Measurements from ENCODE around the gene COL6A6. TPM values are rescaled to one million over a fixed set of nuclear protein-coding genes. Genes with fewer than 3 reads are reported as not detected.
"Not testable (repeated sequence)": the region's sequence is repeated elsewhere in the genome, so short reads cannot be mapped to it uniquely, and the experiment has no call there.

The COL6A6 gene
- total and polyA plus RNA-seq, 2 experiments from 2014 or later = 0.15 to 1.1 TPM

- no peaks in the 10 kb centered on the region for H3K9me3 ChIP-seq (ENCODE audit: low read depth)
- H3K4me1 ChIP-seq (ENCODE audit: low read depth) = no peaks in the 10 kb centered on the region
- no peaks in the 10 kb centered on the region for H3K36me3 ChIP-seq
- no peak for DNase-seq (ENCODE audit: low read depth in 1 of 2, low spot score in 1 of 2)
- no peak overlapping the region for H3K27ac ChIP-seq
- H3K27me3 ChIP-seq = peaks cover 9% of the 10 kb centered on the region
- TF ChIP-seq, protein P1, sequence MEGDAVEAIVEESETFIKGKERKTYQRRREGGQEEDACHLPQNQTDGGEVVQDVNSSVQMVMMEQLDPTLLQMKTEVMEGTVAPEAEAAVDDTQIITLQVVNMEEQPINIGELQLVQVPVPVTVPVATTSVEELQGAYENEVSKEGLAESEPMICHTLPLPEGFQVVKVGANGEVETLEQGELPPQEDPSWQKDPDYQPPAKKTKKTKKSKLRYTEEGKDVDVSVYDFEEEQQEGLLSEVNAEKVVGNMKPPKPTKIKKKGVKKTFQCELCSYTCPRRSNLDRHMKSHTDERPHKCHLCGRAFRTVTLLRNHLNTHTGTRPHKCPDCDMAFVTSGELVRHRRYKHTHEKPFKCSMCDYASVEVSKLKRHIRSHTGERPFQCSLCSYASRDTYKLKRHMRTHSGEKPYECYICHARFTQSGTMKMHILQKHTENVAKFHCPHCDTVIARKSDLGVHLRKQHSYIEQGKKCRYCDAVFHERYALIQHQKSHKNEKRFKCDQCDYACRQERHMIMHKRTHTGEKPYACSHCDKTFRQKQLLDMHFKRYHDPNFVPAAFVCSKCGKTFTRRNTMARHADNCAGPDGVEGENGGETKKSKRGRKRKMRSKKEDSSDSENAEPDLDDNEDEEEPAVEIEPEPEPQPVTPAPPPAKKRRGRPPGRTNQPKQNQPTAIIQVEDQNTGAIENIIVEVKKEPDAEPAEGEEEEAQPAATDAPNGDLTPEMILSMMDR (IDR thresholded peaks at IDR 0.05; ENCODE audit: low read depth, low read length) = no peak
- H3K4me3 ChIP-seq = no peak overlapping the region
These were observed 30.1 kb downstream of the COL6A6 start for GRCh38 chr3:130546920-130547679.

GRCh38 chr3:130547680-130548065 is 30.7 kb downstream of the COL6A6 start:
- not testable (repeated sequence) for H3K9me3 ChIP-seq (ENCODE audit: low read depth); H3K36me3 ChIP-seq; H3K4me3 ChIP-seq; DNase-seq (ENCODE audit: low read depth in 1 of 2, low spot score in 1 of 2); H3K27ac ChIP-seq; H3K27me3 ChIP-seq; H3K4me1 ChIP-seq (ENCODE audit: low read depth)

DNA sequence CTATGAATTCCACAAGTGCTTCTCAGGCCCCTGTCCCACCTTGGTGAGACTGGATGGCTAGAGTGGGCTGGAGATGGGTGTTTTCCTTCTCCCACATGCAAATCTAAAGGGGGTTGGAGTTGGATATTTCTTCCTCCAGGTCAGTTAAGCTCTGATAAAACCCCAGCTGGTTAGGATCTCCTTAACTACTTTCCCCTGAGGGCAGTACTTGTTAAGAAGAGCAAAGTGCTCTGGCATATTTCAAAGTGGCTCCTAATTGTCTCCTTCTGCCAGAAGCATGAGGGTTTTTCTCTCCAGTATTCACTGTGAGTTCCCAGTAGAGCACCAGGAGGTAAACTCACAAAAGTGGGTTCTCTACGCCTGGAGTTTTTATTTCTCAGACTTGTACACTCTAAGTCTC is 31.4 kb downstream of the COL6A6 start:
- Histone ChIP-seq H3K9me3 (ENCODE audit: low read depth) (no peaks in the 10 kb centered on the region), H3K36me3 (no peaks in the 10 kb centered on the region), H3K4me3 (no peak overlapping the region), H3K4me1 (ENCODE audit: low read depth) (no peaks in the 10 kb centered on the region), H3K27ac (no peak overlapping the region), H3K27me3 (no peaks in the 10 kb centered on the region)
- no peak for DNase-seq (ENCODE audit: low read depth in 1 of 2, low spot score in 1 of 2)
- TF ChIP-seq, protein P1 (IDR thresholded peaks at IDR 0.05; ENCODE audit: low read depth, low read length) = no peak

DNA sequence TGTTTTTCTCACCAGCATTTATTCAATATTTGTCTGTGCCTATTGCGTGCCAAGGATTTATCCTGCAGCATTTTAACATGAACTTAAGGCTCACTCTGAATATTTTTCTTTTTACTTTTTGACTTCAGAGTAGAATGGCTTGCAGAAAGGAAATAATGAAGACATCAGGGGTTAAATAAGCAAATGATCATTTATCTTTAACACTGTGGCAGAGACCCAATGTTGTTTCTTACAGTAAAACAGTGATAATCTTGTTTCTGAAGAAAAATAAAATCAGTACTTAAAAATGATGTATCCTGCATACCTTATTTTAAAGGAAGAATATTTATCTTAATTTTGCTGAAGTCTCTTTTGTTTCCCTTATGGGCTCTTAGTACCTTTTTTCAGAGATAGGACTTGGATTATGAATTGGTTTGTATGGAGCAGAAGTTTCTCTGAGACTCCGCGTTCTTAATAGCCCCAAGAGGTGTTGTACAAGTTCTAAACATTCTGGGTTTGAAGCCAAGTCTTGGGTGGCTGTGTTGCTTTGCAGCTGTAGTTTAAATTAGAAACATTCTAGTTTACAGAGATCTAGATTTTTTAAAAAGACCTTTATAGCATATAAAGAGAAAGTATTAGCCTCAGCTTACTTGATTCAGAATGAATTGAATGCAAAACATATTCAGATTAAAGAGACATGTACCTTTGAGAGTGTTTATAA is 40.5 kb downstream of the COL6A6 start:
- DNase-seq (ENCODE audit: low read depth in 1 of 2, low spot score in 1 of 2) = no peak
- Histone ChIP-seq H3K9me3 (ENCODE audit: low read depth) (no peaks in the 10 kb centered on the region), H3K27me3 (peaks cover 25% of the 10 kb centered on the region), H3K27ac (no peak overlapping the region), H3K4me1 (ENCODE audit: low read depth) (no peaks in the 10 kb centered on the region), H3K4me3 (no peak overlapping the region), H3K36me3 (no peaks in the 10 kb centered on the region)
- TF ChIP-seq, protein P1 (IDR thresholded peaks at IDR 0.05; ENCODE audit: low read depth, low read length) = no peak

DNA sequence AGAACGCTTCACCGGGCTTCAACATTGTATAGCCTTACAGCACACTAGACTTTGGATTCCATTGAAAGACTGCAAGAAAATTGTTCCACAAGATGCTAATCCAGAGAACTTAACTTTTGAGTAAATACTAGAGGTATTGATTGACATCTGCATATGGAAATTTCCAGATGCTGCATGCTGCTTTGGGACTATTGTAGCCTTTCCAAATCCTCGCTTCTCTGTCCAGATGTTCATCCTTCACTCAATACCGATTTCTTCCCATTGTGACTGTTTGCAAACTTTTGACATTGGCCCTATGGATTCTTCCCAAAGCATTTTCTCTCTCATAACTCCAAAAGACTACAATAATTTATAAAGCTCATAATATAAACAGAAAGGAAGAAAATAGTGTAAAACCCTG is 41.4 kb downstream of the COL6A6 start:
- Histone ChIP-seq H3K27ac (no peak overlapping the region), H3K27me3 (peaks cover 25% of the 10 kb centered on the region), H3K4me3 (no peak overlapping the region), H3K9me3 (ENCODE audit: low read depth) (no peaks in the 10 kb centered on the region), H3K4me1 (ENCODE audit: low read depth) (no peaks in the 10 kb centered on the region), H3K36me3 (no peaks in the 10 kb centered on the region)
- TF ChIP-seq, protein P1 (IDR thresholded peaks at IDR 0.05; ENCODE audit: low read depth, low read length) = no peak
- DNase-seq (ENCODE audit: low read depth in 1 of 2, low spot score in 1 of 2) = no peak

DNA sequence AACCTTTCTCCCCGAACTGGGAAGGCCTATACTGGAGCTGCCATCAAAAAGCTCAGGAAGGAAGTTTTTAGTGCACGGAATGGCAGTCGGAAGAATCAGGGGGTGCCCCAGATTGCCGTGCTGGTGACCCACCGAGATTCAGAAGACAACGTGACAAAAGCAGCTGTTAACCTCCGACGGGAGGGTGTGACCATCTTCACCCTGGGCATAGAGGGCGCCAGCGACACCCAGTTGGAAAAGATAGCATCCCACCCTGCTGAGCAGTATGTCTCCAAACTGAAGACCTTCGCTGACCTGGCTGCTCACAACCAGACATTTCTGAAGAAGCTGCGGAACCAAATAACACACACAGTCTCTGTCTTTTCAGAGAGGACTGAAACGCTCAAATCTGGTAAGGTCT is 48.2 kb downstream of the COL6A6 start:
- H3K4me3 ChIP-seq = no peak overlapping the region
- H3K4me1 ChIP-seq (ENCODE audit: low read depth) = no peaks in the 10 kb centered on the region
- peaks cover 7% of the 10 kb centered on the region for H3K27me3 ChIP-seq
- no peaks in the 10 kb centered on the region for H3K36me3 ChIP-seq
- H3K9me3 ChIP-seq (ENCODE audit: low read depth) = no peaks in the 10 kb centered on the region
- TF ChIP-seq, protein P1 (IDR thresholded peaks at IDR 0.05; ENCODE audit: low read depth, low read length) = no peak
- no peak for DNase-seq (ENCODE audit: low read depth in 1 of 2, low spot score in 1 of 2)
- H3K27ac ChIP-seq = no peak overlapping the region
